Measurements from ENCODE around the gene ANXA5. TPM values are rescaled to one million over a fixed set of nuclear protein-coding genes. Genes with fewer than 3 reads are reported as not detected.

ANXA5 gene
- total and polyA plus RNA-seq, 9 of the 15 experiments (the other 6 are each of a cell fraction or from before 2014, with no cell fraction given), result 49.9 to 131 (median 84.5) TPM

DNA sequence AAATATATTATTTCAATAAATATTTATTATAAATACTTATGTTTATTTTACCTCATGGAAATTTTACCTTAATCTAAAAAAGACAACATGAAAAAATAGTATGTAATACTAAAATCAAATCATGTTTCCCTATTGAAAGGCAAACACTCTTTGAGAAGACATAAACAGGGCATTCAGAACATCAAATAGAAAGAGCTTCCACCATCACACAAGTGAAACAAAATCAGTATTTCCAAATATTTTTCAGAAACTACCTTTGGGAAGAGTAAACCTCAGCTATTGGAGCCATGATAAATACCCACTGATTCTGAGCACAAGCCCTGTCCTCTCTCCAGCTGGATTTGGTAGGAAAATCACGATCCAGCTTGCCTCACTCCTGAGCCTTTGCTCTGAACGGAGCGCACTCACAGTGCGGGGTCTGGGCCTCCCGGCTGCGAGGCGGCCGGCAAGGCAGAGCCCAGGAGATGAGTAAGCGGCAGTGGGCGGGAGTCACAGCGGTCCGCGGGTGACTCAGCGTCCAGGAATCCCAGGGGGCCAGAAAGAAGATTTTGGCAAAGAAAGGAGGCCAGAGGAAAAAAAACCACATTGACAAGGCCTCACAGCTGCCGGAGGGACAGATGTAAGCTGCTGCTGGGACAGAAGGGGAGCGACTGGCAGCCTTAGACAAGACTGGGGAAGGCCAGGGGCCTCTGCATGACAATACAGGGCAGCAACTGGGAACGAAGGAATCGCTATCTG lies 14.7 kb upstream of the ANXA5 start (continued):
- TF ChIP-seq, protein P1, sequence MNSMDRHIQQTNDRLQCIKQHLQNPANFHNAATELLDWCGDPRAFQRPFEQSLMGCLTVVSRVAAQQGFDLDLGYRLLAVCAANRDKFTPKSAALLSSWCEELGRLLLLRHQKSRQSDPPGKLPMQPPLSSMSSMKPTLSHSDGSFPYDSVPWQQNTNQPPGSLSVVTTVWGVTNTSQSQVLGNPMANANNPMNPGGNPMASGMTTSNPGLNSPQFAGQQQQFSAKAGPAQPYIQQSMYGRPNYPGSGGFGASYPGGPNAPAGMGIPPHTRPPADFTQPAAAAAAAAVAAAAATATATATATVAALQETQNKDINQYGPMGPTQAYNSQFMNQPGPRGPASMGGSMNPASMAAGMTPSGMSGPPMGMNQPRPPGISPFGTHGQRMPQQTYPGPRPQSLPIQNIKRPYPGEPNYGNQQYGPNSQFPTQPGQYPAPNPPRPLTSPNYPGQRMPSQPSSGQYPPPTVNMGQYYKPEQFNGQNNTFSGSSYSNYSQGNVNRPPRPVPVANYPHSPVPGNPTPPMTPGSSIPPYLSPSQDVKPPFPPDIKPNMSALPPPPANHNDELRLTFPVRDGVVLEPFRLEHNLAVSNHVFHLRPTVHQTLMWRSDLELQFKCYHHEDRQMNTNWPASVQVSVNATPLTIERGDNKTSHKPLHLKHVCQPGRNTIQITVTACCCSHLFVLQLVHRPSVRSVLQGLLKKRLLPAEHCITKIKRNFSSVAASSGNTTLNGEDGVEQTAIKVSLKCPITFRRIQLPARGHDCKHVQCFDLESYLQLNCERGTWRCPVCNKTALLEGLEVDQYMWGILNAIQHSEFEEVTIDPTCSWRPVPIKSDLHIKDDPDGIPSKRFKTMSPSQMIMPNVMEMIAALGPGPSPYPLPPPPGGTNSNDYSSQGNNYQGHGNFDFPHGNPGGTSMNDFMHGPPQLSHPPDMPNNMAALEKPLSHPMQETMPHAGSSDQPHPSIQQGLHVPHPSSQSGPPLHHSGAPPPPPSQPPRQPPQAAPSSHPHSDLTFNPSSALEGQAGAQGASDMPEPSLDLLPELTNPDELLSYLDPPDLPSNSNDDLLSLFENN (IDR thresholded peaks at IDR 0.05; ENCODE audit: low read depth in 2 of 2, low read length in 2 of 2), result no peak
- TF ChIP-seq EHMT2 (IDR thresholded peaks at IDR 0.05), result no peak
- TF ChIP-seq, protein P2, sequence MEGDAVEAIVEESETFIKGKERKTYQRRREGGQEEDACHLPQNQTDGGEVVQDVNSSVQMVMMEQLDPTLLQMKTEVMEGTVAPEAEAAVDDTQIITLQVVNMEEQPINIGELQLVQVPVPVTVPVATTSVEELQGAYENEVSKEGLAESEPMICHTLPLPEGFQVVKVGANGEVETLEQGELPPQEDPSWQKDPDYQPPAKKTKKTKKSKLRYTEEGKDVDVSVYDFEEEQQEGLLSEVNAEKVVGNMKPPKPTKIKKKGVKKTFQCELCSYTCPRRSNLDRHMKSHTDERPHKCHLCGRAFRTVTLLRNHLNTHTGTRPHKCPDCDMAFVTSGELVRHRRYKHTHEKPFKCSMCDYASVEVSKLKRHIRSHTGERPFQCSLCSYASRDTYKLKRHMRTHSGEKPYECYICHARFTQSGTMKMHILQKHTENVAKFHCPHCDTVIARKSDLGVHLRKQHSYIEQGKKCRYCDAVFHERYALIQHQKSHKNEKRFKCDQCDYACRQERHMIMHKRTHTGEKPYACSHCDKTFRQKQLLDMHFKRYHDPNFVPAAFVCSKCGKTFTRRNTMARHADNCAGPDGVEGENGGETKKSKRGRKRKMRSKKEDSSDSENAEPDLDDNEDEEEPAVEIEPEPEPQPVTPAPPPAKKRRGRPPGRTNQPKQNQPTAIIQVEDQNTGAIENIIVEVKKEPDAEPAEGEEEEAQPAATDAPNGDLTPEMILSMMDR (IDR thresholded peaks at IDR 0.05 in 2 of 3, conservative IDR thresholded peaks at IDR 0.05 in 1 of 3; ENCODE audit: insufficient read depth in 2 of 3, low read depth in 1 of 3, low read length in 3 of 3), result no peak
- TF ChIP-seq, protein P3, sequence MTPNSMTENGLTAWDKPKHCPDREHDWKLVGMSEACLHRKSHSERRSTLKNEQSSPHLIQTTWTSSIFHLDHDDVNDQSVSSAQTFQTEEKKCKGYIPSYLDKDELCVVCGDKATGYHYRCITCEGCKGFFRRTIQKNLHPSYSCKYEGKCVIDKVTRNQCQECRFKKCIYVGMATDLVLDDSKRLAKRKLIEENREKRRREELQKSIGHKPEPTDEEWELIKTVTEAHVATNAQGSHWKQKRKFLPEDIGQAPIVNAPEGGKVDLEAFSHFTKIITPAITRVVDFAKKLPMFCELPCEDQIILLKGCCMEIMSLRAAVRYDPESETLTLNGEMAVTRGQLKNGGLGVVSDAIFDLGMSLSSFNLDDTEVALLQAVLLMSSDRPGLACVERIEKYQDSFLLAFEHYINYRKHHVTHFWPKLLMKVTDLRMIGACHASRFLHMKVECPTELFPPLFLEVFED (CRISPR knock-in tag; conservative IDR thresholded peaks at IDR 0.05), result no peak
- TF ChIP-seq ZNF778 (CRISPR knock-in tag; IDR thresholded peaks at IDR 0.05), result no peak
- TF ChIP-seq, protein P4, sequence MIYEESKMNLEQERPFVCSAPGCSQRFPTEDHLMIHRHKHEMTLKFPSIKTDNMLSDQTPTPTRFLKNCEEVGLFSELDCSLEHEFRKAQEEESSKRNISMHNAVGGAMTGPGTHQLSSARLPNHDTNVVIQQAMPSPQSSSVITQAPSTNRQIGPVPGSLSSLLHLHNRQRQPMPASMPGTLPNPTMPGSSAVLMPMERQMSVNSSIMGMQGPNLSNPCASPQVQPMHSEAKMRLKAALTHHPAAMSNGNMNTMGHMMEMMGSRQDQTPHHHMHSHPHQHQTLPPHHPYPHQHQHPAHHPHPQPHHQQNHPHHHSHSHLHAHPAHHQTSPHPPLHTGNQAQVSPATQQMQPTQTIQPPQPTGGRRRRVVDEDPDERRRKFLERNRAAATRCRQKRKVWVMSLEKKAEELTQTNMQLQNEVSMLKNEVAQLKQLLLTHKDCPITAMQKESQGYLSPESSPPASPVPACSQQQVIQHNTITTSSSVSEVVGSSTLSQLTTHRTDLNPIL (CRISPR knock-in tag; IDR thresholded peaks at IDR 0.05), result no peak
- TF ChIP-seq, protein P5, sequence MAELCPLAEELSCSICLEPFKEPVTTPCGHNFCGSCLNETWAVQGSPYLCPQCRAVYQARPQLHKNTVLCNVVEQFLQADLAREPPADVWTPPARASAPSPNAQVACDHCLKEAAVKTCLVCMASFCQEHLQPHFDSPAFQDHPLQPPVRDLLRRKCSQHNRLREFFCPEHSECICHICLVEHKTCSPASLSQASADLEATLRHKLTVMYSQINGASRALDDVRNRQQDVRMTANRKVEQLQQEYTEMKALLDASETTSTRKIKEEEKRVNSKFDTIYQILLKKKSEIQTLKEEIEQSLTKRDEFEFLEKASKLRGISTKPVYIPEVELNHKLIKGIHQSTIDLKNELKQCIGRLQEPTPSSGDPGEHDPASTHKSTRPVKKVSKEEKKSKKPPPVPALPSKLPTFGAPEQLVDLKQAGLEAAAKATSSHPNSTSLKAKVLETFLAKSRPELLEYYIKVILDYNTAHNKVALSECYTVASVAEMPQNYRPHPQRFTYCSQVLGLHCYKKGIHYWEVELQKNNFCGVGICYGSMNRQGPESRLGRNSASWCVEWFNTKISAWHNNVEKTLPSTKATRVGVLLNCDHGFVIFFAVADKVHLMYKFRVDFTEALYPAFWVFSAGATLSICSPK (IDR thresholded peaks at IDR 0.05; ENCODE audit: borderline replicate concordance), result no peak
- TF ChIP-seq, protein P6, sequence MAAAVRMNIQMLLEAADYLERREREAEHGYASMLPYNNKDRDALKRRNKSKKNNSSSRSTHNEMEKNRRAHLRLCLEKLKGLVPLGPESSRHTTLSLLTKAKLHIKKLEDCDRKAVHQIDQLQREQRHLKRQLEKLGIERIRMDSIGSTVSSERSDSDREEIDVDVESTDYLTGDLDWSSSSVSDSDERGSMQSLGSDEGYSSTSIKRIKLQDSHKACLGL (CRISPR knock-in tag; IDR thresholded peaks at IDR 0.05; ENCODE audit: borderline replicate concordance, poor library complexity, severe bottlenecking), result no peak
- TF ChIP-seq HDAC2 (IDR thresholded peaks at IDR 0.05), result no peak
- TF ChIP-seq MBD2 (IDR thresholded peaks at IDR 0.05; ENCODE audit: borderline replicate concordance, low read depth), result no peak
- no peak for TF ChIP-seq HEY1 (CRISPR knock-in tag; IDR thresholded peaks at IDR 0.05; ENCODE audit: borderline replicate concordance)
- TF ChIP-seq EZH2 (IDR thresholded peaks at IDR 0.05; ENCODE audit: borderline replicate concordance, low read depth, low read length), result no peak
- peak; percentile 65 for TF ChIP-seq NEUROD1 (IDR thresholded peaks at IDR 0.05; ENCODE audit: borderline replicate concordance, low read depth, low read length, partially characterized antibody)
- TF ChIP-seq PHF8 (IDR thresholded peaks at IDR 0.05; ENCODE audit: borderline replicate concordance, low read length), result no peak
- TF ChIP-seq ZFP30 (CRISPR knock-in tag; IDR thresholded peaks at IDR 0.05; ENCODE audit: borderline replicate concordance), result no peak
- no peak for TF ChIP-seq POLR2B (IDR thresholded peaks at IDR 0.05; ENCODE audit: low read depth, partially characterized antibody)
